ENCODE results near the gene RPN1.
"Not testable (repeated sequence)": the region's sequence is repeated elsewhere in the genome, so short reads cannot be mapped to it uniquely, and the experiment has no call there.

RPN1 gene

GRCh38 chr3:128607710-128608048 is 42.9 kb downstream of the RPN1 start:
- DNase-seq = no peak

DNA sequence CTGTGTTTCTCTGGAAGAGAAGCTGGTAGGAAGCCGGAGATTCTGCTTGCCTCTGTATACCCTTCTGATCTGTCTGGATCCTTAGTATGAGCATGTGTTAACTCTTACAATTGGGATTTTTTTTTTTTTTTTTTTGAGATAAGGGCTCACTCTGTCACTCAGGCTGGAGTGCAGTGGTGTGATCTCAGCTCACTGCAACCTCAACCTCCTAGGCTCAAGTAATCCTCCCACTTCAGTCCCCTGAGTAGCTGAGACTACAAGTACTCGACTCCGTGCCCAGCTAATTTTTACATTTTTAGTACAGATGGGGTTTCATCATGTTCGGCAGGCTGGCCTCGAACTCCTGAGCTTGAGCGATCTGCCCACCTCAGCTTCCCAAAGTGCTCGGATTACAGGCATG is 44.5 kb downstream of the RPN1 start:
- DNase-seq = no peak

- no peak for DNase-seq
Observed at GRCh38 chr3:128605091-128606046, 45.2 kb downstream of the RPN1 start.

- DNase-seq = peak; percentile 93
Observed at GRCh38 chr3:128603811-128604775, 46.5 kb downstream of the RPN1 start.

- no peak for DNase-seq
Observed at GRCh38 chr3:128603313-128603712, 47.3 kb downstream of the RPN1 start.

DNA sequence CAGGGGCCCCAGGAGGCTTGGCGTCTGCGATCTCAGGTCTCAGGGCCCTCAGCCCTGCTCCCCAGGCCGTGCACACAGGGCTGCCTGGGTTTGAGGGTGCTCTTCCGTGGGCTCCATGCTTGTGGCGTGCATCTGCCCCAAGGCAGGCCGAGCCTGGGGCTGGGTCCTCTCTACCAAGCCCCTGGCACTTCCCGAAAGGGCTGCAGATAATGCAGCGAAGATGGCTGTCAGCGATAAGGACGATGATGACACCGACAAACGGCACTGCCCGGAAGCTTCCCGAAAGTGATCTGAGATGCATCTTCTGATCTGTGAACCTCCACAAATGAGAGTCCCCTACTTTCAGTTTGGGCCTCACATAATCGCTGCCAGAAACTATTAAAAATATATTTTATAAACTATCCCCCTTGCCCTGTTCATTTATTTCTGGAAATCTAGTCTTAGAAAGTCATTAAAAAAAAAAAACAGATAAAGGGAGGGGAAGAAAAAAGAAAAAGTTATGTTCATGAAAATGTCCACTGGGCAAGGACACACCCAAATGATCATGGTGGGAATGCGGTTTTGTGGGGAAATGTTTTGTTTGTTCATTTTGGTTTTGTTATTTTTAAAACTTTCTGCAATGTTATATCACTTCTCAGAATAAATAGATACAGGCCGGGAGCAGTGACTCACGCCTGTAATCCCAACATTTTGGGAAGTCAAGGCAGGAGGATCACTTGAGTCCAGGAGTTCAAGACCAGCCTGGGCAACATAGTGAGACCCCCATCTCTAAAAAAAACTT is 51.5 kb downstream of the RPN1 start:
- DNase-seq = no peak

DNA sequence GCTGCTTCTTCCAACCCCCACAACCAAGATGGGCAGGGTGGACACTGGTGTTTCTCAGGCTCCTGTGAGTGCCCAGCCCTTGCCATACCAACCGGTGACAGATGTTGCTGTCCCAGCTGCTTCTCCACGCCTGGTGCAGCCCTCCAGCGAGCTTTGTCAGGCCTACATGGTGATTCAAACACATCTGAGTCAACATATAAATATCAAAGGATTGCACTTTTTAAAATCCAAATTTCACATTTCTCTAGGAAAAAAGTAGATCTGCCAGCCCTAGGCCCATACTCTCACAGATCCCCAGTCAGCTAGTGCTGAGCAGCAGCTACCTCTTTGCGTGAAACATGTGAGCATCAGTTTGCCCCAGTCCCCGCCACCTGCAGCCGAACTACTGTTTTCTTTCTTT is 52.7 kb downstream of the RPN1 start:
- no peak for DNase-seq

DNA sequence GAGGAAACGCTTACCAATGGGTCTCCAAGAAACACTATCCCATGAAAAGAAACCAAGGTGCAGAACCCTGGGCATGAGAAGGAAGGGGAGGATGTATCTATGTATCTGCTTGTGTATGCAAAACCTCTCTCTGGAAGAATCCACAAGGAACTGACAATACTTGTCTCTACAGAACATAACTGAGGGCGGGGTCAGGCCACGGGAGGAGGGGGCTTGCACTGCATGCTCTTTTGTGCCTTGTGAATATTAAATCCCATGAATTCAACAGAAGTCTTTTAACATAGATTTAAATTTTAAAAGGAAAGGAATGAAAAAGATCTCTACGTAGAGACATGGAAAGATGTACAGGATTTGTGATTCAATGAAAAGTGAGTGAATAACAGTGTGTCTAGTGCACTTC is 57.8 kb downstream of the RPN1 start:
- DNase-seq = no peak

- peak; percentile 65 for DNase-seq
Observed at GRCh38 chr3:128591738-128592426, 58.7 kb downstream of the RPN1 start.

GRCh38 chr3:128590948-128591347 is 59.7 kb downstream of the RPN1 start:
- peak; percentile 52 for DNase-seq

- not testable (repeated sequence) for DNase-seq
Observed at GRCh38 chr3:128589985-128590384, 60.6 kb downstream of the RPN1 start.

DNA sequence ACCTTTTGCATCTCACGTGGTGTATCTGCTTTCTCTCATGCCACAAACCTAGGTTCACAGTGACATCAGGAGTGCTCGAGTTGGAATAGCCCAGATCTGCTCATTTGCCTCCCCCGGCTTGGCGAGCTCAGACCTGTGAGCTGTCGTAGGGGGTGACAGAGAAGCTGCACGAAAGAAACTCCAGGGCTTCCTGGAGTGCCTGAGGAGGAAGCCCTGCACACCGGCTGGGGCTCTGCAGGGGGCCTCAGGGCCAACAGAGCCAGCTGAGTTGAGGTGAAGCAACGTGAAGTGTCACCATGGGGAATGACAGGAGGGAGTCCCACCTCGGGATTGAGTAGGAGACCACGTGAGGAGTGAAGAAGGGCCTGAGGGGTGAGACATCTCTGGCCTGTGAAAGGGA is 62.5 kb downstream of the RPN1 start:
- peak; percentile 55 for DNase-seq

GRCh38 chr3:128587391-128587790 is 63.2 kb downstream of the RPN1 start:
- no peak for DNase-seq

DNA sequence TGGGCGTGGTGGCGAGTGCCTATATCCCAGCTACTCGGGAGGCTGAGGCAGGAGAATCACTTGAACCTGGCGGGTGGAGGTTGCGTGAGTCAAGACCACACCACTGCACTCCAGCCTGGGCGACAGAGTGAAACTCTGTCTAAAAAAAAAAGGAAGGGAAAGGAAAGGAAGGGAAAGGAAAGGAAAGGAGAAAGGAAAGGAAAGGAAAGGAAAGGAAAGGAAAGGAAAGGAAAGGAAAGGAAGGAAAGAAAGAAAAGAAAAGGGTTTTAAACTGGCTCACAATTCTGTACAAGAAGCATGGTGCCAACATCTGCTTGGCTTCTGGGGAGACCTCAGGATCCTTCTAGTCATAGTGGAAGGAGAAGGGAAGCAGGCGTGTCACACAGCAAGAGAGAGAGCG is 63.7 kb downstream of the RPN1 start:
- not testable (repeated sequence) for DNase-seq

DNA sequence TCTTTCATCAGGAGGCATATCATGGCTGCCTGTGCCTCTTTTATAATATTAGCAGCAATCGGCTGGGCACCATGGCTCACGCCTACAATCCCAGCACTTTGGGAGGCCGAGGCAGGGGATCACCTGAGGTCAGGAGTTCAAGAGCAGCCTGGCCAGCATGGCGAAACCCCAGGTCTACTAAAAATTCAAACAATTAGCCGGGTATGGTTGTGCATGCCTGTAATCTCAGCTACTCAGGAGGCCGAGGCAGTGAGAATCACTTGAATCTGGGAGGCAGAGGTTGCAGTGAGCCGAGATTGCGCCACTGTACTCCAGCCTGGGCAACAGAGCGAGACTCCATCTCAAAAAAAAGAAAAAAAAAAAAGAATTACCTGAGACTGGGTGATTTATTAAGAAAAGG is 64.2 kb downstream of the RPN1 start:
- DNase-seq = not testable (repeated sequence)

DNA sequence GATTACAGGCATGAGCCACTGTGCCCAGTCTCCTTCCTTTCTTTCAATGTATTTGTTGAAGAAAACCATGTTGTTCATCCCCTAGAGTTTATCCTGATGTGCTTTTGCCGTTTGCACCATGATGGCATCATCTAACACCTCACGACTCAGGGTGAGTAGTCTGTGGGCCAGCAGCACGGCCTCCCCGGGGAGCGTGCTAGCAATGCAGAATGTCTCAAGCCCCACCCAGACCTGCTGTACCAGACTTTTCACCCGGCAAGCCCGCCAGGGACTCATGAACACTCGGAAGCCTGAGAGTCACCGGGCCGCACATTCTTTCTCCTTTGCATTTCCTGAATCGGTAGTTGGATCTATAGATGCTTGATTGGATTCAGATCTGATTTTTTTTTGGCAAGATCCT is 64.6 kb downstream of the RPN1 start:
- DNase-seq = no peak

GRCh38 chr3:128585189-128585588 is 65.4 kb downstream of the RPN1 start:
- DNase-seq = no peak

- DNase-seq = peak; percentile 69
Observed at GRCh38 chr3:128584412-128585020, 66.1 kb downstream of the RPN1 start.

GRCh38 chr3:128581566-128581965 is 69.1 kb downstream of the RPN1 start:
- DNase-seq = no peak

DNA sequence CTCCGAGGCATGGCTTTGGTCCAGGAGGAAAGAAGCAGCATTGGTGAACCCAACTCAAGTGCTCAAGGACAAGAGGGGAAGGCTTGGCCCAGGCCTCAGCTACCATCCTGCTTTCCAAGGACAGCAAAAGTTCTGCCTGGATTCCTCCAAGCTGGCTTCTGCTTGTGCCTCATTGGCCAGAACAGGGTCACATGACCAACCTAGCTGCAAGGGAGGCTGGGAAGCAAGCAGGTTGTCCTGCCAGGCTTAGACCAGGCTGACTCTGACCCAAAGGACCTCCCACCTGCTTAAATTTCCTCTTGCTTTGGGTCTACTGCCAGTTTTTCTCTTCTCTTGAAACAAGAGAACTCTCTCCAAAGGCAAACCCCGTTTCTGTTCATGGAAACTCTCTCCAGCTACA is 70.7 kb downstream of the RPN1 start:
- DNase-seq = no peak

DNA sequence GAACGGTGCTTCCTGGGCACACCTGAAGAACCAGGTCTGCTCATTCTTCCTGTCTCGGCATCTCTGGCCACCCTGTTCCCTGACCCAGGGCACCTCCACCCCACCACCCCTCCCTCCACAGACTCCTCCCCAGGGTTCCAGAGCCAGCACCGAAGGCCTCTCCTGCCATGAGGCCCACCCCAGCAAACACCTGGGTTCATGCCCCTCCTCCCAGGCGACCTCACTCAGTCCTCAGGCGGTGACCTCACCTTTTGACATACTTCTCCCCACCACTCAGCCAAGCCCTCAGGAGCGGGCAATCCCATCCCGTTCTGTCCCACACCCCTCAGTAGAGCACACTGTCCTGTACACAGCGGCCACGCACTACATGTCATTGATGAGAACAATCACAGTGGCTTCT is 72.3 kb downstream of the RPN1 start:
- DNase-seq = no peak

DNA sequence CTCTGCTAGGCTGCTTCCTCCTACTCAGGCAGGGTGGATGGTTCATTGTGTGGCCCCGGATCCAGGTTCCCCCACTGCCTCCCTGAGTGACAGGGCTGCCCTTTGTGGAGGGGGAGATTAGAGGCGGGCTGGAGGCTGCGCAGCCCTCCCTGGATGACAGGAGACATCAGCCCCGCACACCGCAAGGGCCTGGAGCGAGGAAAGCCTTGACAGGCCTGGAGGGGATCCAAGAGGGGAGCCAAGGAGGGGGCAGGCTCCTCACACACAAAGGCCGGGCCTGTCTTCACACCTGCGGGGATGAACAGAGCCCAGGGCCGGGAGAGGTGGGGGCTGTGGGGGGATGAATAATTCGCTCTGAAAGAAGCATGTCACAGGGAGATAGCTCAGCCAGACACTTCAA is 72.9 kb downstream of the RPN1 start:
- no peak for DNase-seq
